GM18499 (cell line): ENCODE results near the gene ARCN1.

Experiments used
- ATAC-seq: cut with Tn5 transposase; IDR thresholded peaks from one replicate; pipeline ENCODE4 v1.9.1; 2021; ENCODE audit warnings: moderate number of reproducible peaks; ENCODE audit not compliant: insufficient read depth, unreplicated experiment

Gene ARCN1

GRCh38 chr11:118634431-118635236, 62.4 kb downstream of the ARCN1 start:
- no peak for ATAC-seq

GRCh38 chr11:118635237-118635591, 63.0 kb downstream of the ARCN1 start:
- no peak for ATAC-seq

- no peak for ATAC-seq
Observed at GRCh38 chr11:118635642-118636041, 63.4 kb downstream of the ARCN1 start.

GRCh38 chr11:118636569-118637290, 64.5 kb downstream of the ARCN1 start:
- no peak for ATAC-seq

- no peak for ATAC-seq
Observed at GRCh38 chr11:118638726-118639125, 66.5 kb downstream of the ARCN1 start.

GRCh38 chr11:118639899-118640298, 67.7 kb downstream of the ARCN1 start:
- ATAC-seq: no peak

GRCh38 chr11:118640332-118641154, 68.3 kb downstream of the ARCN1 start:
- no peak for ATAC-seq

GRCh38 chr11:118641397-118642019, 69.3 kb downstream of the ARCN1 start:
- no peak for ATAC-seq

- no peak for ATAC-seq
Observed at GRCh38 chr11:118643142-118643994, 71.2 kb downstream of the ARCN1 start.

GRCh38 chr11:118643995-118644345, 71.8 kb downstream of the ARCN1 start:
- ATAC-seq: no peak

- no peak for ATAC-seq
Observed at GRCh38 chr11:118644496-118644895, 72.3 kb downstream of the ARCN1 start.

- ATAC-seq: no peak
Observed at GRCh38 chr11:118645066-118645715, 73.0 kb downstream of the ARCN1 start.

- ATAC-seq: no peak
Observed at GRCh38 chr11:118646393-118646792, 74.2 kb downstream of the ARCN1 start.

GRCh38 chr11:118648291-118648690, 76.1 kb downstream of the ARCN1 start:
- ATAC-seq: no peak

- ATAC-seq: no peak
Observed at GRCh38 chr11:118649941-118650340, 77.7 kb downstream of the ARCN1 start.

GRCh38 chr11:118650366-118650765, 78.2 kb downstream of the ARCN1 start:
- ATAC-seq: no peak

- ATAC-seq: no peak
Observed at GRCh38 chr11:118651820-118652219, 79.6 kb downstream of the ARCN1 start.
